Medulla oblongata (tissue), 1 donor: ENCODE measurements around the gene RAB11FIP3.

ENCODE experiments used
- DNase-seq: peaks from one replicate; pipeline ENCODE4 v3.0.0-alpha.2; 2015; ENCODE audit errors: extremely low spot score

Gene RAB11FIP3

GRCh38 chr16:565419-566330, 140.2 kb downstream of the RAB11FIP3 start:
- DNase-seq, result no peak

DNA sequence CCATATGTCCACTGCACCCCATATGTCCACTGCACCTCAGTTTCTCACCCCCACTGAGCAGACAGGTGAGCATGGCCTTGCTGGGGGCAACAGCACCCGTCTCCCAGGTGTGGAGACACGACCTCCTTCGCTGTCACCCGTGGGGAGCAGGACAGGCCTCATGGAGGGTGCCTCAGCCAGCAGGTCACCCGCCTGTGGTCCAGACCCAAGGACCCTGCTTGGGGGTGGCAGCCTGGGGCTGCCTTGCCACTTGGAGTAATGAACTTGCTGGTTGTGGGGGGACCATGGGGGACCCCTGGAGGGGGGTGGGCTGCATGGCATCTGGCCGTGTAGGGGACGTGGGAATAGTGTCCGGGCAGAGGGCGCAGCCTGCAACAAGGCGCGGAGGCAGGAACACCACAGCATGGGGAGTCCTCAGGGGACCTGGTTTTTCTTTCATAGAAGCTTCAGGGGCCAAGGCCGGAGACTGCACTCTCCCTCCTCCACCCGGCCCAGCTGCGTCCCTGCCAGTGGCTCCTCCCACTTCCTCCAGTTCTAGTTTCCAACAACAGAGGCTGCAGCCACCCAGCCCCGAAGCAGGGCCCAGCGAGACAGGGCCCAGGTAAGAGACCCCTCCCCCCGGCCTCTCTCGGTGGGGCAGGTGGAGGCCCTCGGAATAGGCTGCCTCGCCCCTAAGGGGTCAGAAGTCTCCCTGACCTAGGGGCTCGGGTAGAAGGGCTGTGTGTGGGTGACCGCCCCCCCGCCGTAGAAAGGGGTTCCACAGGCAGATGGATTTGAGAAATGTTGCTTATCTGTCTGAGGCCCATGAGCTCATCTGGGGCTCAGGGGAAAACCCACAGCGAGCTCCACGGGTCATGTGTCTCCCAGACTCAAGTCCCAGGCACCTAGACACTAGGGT, 141.3 kb downstream of the RAB11FIP3 start, which contains the start of gene NHLRC4:
NHLRC4 (plus strand) TSS at position 531 of the 898 bp plus-strand sequence. CDS start 1,043 bp downstream, outside the sequence.
- peak; percentile 24 for DNase-seq

- DNase-seq, result no peak
These were observed 142.2 kb downstream of the RAB11FIP3 start for GRCh38 chr16:567373-568256.

- no peak for DNase-seq
These were observed 143.2 kb downstream of the RAB11FIP3 start for GRCh38 chr16:568401-569258.

GRCh38 chr16:569445-570254, 144.2 kb downstream of the RAB11FIP3 start, which contains the start of gene PIGQ:
Gene PIGQ (plus strand): TSS chr16:569968. CDS start chr16:574075, 4,107 bp downstream.
- peak; percentile 17 for DNase-seq
